ENCODE data around the gene CSTA. TPM values are rescaled to one million over a fixed set of nuclear protein-coding genes. Genes with fewer than 3 reads are reported as not detected.

CSTA gene
- total RNA-seq, 4 donors from 2014 or later: 1.4 to 1.5 TPM; not detected in 2

DNA sequence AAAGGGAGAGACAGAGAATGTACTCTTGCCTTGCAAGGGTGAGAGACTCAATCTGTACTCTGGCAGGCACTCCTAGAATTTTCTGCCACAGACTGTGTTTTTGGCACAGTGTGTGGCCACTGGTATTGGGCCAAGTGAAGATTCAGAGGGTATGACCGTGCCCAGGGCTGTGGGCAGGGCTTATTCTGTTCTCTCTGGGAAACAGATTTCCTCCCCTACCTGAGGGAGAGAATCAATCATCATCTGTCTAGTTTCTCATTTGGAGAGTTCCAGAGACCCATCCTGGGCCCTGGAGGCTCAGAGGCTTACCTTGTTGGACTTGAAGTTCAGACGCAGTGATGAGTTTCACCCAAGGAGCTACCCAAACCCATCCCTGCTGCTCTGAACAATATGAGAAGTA lies 28.2 kb downstream of the CSTA start:
- no peak for DNase-seq
- no peak overlapping the region for H3K4me3 ChIP-seq
- H3K9me3 ChIP-seq: no peaks in the 10 kb centered on the region
- intact Hi-C loops (cut with DNase I; ENCODE audit: low total_unique reads): no loop called here
- no peak for TF ChIP-seq CTCF (IDR thresholded peaks at IDR 0.05)
- TF ChIP-seq POLR2A (IDR thresholded peaks at IDR 0.05): no peak
- H3K36me3 ChIP-seq: no peaks in the 10 kb centered on the region
- H3K27me3 ChIP-seq: no peaks in the 10 kb centered on the region
- H3K27ac ChIP-seq: no peak overlapping the region
- H3K4me1 ChIP-seq: no peaks in the 10 kb centered on the region

- Histone ChIP-seq H3K4me3 (no peak overlapping the region), H3K4me1 (no peaks in the 10 kb centered on the region), H3K27me3 (no peaks in the 10 kb centered on the region), H3K36me3 (no peaks in the 10 kb centered on the region), H3K9me3 (no peaks in the 10 kb centered on the region), H3K27ac (no peak overlapping the region)
- TF ChIP-seq POLR2A (IDR thresholded peaks at IDR 0.05) (no peak), CTCF (IDR thresholded peaks at IDR 0.05) (no peak)
- intact Hi-C loops (cut with DNase I; ENCODE audit: low total_unique reads): no loop called here
- DNase-seq: no peak
These were observed 28.9 kb downstream of the CSTA start for GRCh38 chr3:122353893-122354401.

- no peak for TF ChIP-seq CTCF (IDR thresholded peaks at IDR 0.05)
- TF ChIP-seq POLR2A (IDR thresholded peaks at IDR 0.05): no peak
- Histone ChIP-seq H3K4me1 (no peaks in the 10 kb centered on the region), H3K36me3 (no peaks in the 10 kb centered on the region), H3K27ac (no peak overlapping the region), H3K4me3 (no peak overlapping the region), H3K9me3 (no peaks in the 10 kb centered on the region), H3K27me3 (no peaks in the 10 kb centered on the region)
- DNase-seq: no peak
- intact Hi-C loops (cut with DNase I; ENCODE audit: low total_unique reads): no loop called here
These were observed 30.6 kb downstream of the CSTA start for GRCh38 chr3:122355612-122356011.

- Histone ChIP-seq H3K36me3 (no peaks in the 10 kb centered on the region), H3K27ac (no peak overlapping the region), H3K4me3 (no peak overlapping the region), H3K4me1 (no peaks in the 10 kb centered on the region), H3K27me3 (no peaks in the 10 kb centered on the region), H3K9me3 (no peaks in the 10 kb centered on the region)
- DNase-seq: no peak
- TF ChIP-seq POLR2A (IDR thresholded peaks at IDR 0.05): no peak
- no peak for TF ChIP-seq CTCF (IDR thresholded peaks at IDR 0.05)
- intact Hi-C loops (cut with DNase I; ENCODE audit: low total_unique reads): no loop called here
These were observed 31.4 kb downstream of the CSTA start for GRCh38 chr3:122356402-122356801.

DNA sequence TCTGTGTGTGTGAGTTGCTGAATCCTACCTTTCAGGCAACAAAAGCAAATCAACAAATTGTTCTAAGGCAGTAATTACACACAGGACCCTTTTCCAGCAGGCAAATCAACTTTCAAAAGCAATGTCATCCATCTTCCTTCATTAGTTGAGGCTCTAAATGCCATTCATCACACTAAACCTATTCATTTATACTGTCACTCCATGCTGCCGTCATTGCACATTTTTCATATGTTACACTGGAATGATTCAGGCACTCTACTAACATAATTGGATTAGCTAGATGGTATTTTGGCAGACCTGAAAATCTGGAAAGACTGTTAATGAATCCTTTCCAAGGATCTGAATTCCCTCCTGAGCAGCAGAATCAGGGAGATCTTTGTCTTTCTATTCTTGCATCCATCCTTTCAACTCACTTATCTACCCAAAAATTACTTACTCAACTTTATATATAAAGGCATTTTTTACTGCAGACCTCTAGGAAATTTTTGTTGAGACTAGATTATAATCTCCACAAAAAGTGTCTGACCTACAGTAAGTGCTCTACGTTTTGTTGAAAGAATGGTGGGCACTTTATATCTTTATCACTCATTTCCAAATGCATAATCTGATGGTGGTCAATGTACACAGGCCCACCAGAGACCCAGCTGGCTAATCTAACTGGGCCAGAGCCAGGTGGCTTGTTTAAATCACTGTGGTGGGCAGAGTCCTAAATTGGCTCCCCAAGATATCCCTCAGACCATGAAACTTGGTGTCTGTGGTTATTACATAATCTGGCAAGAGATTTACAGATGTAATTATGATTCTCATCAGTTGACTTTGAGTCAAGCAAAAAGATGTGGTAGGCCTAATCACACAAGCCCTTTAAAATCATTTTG lies 33.0 kb downstream of the CSTA start:
- no peaks in the 10 kb centered on the region for H3K4me1 ChIP-seq

More for the DNA sequence above, 33.0 kb downstream of the CSTA start:
- Histone ChIP-seq H3K27ac (no peak overlapping the region), H3K4me3 (no peak overlapping the region), H3K36me3 (no peaks in the 10 kb centered on the region), H3K27me3 (no peaks in the 10 kb centered on the region), H3K9me3 (no peaks in the 10 kb centered on the region)
- no peak for DNase-seq
- TF ChIP-seq CTCF (IDR thresholded peaks at IDR 0.05) (no peak), POLR2A (IDR thresholded peaks at IDR 0.05) (no peak)
- intact Hi-C loops (cut with DNase I; ENCODE audit: low total_unique reads): no loop called here

All from uterus (tissue), 4 donors.